HepG2 (cell line): ENCODE results near the gene SS18L1. TPM values are rescaled to one million over a fixed set of nuclear protein-coding genes. Genes with fewer than 3 reads are reported as not detected.

Source experiments
- DRAP1 ChIP-seq: IDR thresholded peaks from 2 replicates; pipeline ENCODE4 v1.6.1; 2016; ENCODE audit warnings: missing genetic modification reagents, missing compliant biosample characterization
- HMG20A ChIP-seq: IDR thresholded peaks from 2 replicates; pipeline ENCODE4 v1.6.1; 2016; ENCODE audit warnings: borderline replicate concordance
- HNF4G ChIP-seq, 2 experiments: sonication (generic) in 1 of 2; formaldehyde crosslinking in 1 of 2; IDR thresholded peaks; 2 replicates each; pipeline versions ENCODE4 v1.4.0 to v1.6.1; 2011 to 2020; ENCODE audit warnings: borderline replicate concordance in 2 of 2, low read depth in 2 of 2, mild to moderate bottlenecking in 2 of 2, low read length in 1 of 2, missing genetic modification reagents in 1 of 2, moderate library complexity in 1 of 2
- HOXA7 ChIP-seq: sonication (generic); formaldehyde crosslinking; IDR thresholded peaks from 2 replicates; pipeline ENCODE4 v1.8.1; 2022; ENCODE audit warnings: mild to moderate bottlenecking, missing genetic modification reagents, moderate library complexity
- LRRFIP1 ChIP-seq: sonication (generic); formaldehyde crosslinking; conservative IDR thresholded peaks from 2 replicates; pipeline ENCODE4 v1.4.0; 2020; ENCODE audit warnings: missing genetic modification reagents
- NFE2L2 ChIP-seq: fragments of 150-350 bp; IDR thresholded peaks from 2 replicates; pipeline ENCODE4 v1.6.1; 2014; ENCODE audit warnings: low read length
- NR2F6 ChIP-seq, 2 experiments: IDR thresholded peaks; 2 replicates each; pipeline ENCODE4 v1.6.1; 2016; ENCODE audit warnings: antibody characterized with exemption in 1 of 2, mild to moderate bottlenecking in 1 of 2
- PBX2 ChIP-seq: IDR thresholded peaks from 2 replicates; pipeline ENCODE4 v1.6.1; 2016; ENCODE audit warnings: control low read depth
- PRPF4 ChIP-seq: fragments of 200-400 bp; formaldehyde crosslinking; IDR thresholded peaks from 2 replicates; pipeline ENCODE4 v1.6.1; 2016; ENCODE audit warnings: low read length, low read depth; ENCODE audit not compliant: poor library complexity, severe bottlenecking
- SPEN ChIP-seq: sonication (generic); formaldehyde crosslinking; IDR thresholded peaks from 2 replicates; pipeline ENCODE4 v1.5.1; 2020; ENCODE audit warnings: low read depth, mild to moderate bottlenecking, missing genetic modification reagents
- SRSF4 ChIP-seq: fragments of 200-400 bp; formaldehyde crosslinking; IDR thresholded peaks from one replicate; pipeline ENCODE4 v1.6.1; 2018; ENCODE audit warnings: mild to moderate bottlenecking, low read depth, low read length, moderate library complexity; ENCODE audit not compliant: poor library complexity, severe bottlenecking
- ZBTB42 ChIP-seq: sonication (generic); formaldehyde crosslinking; IDR thresholded peaks from 2 replicates; pipeline ENCODE4 v1.5.0; 2020; ENCODE audit warnings: mild to moderate bottlenecking, missing genetic modification reagents
- ZNF224 ChIP-seq: sonication (generic); formaldehyde crosslinking; IDR thresholded peaks from 2 replicates; pipeline ENCODE4 v1.5.0; 2020; ENCODE audit warnings: mild to moderate bottlenecking, missing genetic modification reagents
- ZNF232 ChIP-seq: sonication (generic); formaldehyde crosslinking; IDR thresholded peaks from 2 replicates; pipeline ENCODE4 v1.4.0; 2020; ENCODE audit warnings: missing genetic modification reagents, borderline replicate concordance
- ZNF382 ChIP-seq: sonication (generic); formaldehyde crosslinking; IDR thresholded peaks from 2 replicates; pipeline ENCODE4 v1.5.0; 2020; ENCODE audit warnings: missing genetic modification reagents, mild to moderate bottlenecking, borderline replicate concordance
- ZNF512 ChIP-seq: sonication (generic); formaldehyde crosslinking; IDR thresholded peaks from 2 replicates; pipeline ENCODE4 v1.4.0; 2020; ENCODE audit warnings: mild to moderate bottlenecking, missing genetic modification reagents
- ZNF543 ChIP-seq: sonication (generic); formaldehyde crosslinking; IDR thresholded peaks from 2 replicates; pipeline ENCODE4 v1.4.0; 2020; ENCODE audit warnings: mild to moderate bottlenecking, missing genetic modification reagents
- ZNF546 ChIP-seq: sonication (generic); formaldehyde crosslinking; conservative IDR thresholded peaks from 2 replicates; pipeline ENCODE4 v1.8.1; 2023; ENCODE audit warnings: mild to moderate bottlenecking, missing genetic modification reagents
- polyA plus RNA-seq, 8 experiments: library from polyadenylated mRNA; depleted of rRNA in 3 of 8; stranded (reverse) in 7 of 8; unstranded in 1 of 8; fragments of >200 nt; fragmentation: Illumina TruSeq in 4 of 8; extraction: Trizol in 4 of 8; gene quantifications; 2 replicates each; pipeline versions ENCODE4 v1.2.1 to v1.2.3, GENCODE V29; 2011 to 2016; ENCODE audit warnings: low read depth in 4 of 8, missing spikeins in 1 of 8, mixed read lengths in 1 of 8; ENCODE audit not compliant: insufficient read depth in 1 of 8
- total RNA-seq, 5 experiments: library from RNA; depleted of rRNA; stranded (reverse); fragments of >200 nt; fragmentation: Illumina TruSeq; extraction: Trizol; gene quantifications; 2 replicates each; pipeline ENCODE4 v1.2.3, GENCODE V29; 2016; ENCODE audit warnings: low read depth in 1 of 5
- TF ChIP-seq, protein P1 (sequence below): fragments of 450-650 bp; IDR thresholded peaks from 2 replicates; pipeline ENCODE4 v1.6.1; 2017; ENCODE audit warnings: mild to moderate bottlenecking

Gene SS18L1
- total and polyA plus RNA-seq, 2 of the 13 experiments (the other 11 are each of a cell fraction or from before 2014, with no cell fraction given), result 17.8 to 27.6 TPM

DNA sequence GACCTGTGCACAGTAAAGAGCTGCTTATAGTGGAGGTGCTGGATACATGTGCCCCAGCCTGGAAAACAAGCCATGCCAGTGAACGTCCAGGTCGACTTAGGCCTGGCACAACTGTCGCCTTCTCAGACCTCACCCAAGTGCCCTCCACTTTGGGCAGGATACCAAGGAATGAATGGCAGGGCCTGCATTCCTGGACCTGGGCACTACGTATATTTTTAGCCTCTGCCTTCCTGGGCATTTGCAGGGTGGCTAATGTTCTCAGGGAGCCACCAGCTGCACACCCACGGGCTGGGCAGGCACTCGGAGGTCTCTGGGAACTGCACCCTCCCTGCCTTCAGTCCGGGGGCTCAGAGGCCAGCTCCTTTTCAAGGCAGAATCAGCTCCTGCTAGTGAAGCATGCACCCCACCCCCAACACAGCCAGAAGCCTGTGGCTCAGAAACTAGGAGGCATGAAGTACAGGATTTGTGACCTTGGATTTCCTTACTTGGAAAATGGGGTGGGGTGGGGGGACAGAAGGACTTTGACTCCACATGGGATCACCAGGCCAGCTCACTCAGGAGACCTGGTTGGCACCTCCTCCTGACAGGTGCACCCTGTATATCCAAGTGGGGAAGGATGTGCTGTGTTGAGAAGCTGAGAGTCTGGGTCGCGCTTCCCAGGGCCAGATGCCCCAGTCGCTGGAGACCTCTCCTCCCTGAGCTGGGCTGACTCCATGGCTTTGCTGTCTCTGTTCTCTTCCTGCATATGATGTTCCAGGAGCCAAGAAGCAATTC lies 23.8 kb upstream of the SS18L1 start (continued):
- TF ChIP-seq ZNF512 (CRISPR knock-in tag) (no peak), HMG20A (CRISPR knock-in tag) (no peak), NR2F6 (IDR thresholded peaks at IDR 0.05) (peak; percentile 65), NR2F6 (CRISPR knock-in tag; IDR thresholded peaks at IDR 0.05) (peak; percentile 54; the same call in 1 of the 2 replicates), ZNF546 (peak; percentile 75; the same call in 1 of the 2 replicates), PRPF4 (no peak), HOXA7 (CRISPR knock-in tag) (no peak), ZNF224 (CRISPR knock-in tag) (no peak), HNF4G (IDR thresholded peaks at IDR 0.05; ENCODE audit: borderline replicate concordance, low read depth, low read length) (peak; percentile 94), HNF4G (CRISPR knock-in tag; IDR thresholded peaks at IDR 0.05; ENCODE audit: borderline replicate concordance, low read depth) (peak; percentile 95; the same call in 1 of the 2 replicates), ZNF232 (no peak), ZNF543 (CRISPR knock-in tag) (0 out of 2 replicates have a peak, but pooled peaks have one; percentile 52), DRAP1 (peak; percentile 33; the same call in 1 of the 2 replicates), ZBTB42 (CRISPR knock-in tag) (no peak; the same call in 1 of the 2 replicates), PBX2 (CRISPR knock-in tag) (no peak), SRSF4 (no peak), SPEN (CRISPR knock-in tag) (peak; percentile 70), NFE2L2 (no peak), LRRFIP1 (CRISPR knock-in tag) (no peak), ZNF382 (CRISPR knock-in tag) (no peak)
- TF ChIP-seq, protein P1, sequence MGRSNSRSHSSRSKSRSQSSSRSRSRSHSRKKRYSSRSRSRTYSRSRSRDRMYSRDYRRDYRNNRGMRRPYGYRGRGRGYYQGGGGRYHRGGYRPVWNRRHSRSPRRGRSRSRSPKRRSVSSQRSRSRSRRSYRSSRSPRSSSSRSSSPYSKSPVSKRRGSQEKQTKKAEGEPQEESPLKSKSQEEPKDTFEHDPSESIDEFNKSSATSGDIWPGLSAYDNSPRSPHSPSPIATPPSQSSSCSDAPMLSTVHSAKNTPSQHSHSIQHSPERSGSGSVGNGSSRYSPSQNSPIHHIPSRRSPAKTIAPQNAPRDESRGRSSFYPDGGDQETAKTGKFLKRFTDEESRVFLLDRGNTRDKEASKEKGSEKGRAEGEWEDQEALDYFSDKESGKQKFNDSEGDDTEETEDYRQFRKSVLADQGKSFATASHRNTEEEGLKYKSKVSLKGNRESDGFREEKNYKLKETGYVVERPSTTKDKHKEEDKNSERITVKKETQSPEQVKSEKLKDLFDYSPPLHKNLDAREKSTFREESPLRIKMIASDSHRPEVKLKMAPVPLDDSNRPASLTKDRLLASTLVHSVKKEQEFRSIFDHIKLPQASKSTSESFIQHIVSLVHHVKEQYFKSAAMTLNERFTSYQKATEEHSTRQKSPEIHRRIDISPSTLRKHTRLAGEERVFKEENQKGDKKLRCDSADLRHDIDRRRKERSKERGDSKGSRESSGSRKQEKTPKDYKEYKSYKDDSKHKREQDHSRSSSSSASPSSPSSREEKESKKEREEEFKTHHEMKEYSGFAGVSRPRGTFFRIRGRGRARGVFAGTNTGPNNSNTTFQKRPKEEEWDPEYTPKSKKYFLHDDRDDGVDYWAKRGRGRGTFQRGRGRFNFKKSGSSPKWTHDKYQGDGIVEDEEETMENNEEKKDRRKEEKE, result no peak
